ENCODE measurements around the gene ZBTB7C.

The ZBTB7C gene

GRCh38 chr18:48166336-48166875 lies 242.8 kb downstream of the ZBTB7C start:
- TF ChIP-seq REST (IDR thresholded peaks at IDR 0.05; ENCODE audit: insufficient read depth in 1 of 2, low read depth in 2 of 2, low read length in 2 of 2) = 0 out of 4 replicates have a peak, but pooled peaks of 1 of the 2 experiments have one; percentile 15
- TF ChIP-seq SIN3A (IDR thresholded peaks at IDR 0.05; ENCODE audit: borderline replicate concordance, insufficient read depth, low read length) = no peak

- TF ChIP-seq SIN3A (IDR thresholded peaks at IDR 0.05; ENCODE audit: borderline replicate concordance, insufficient read depth, low read length) (no peak), TAF1 (IDR thresholded peaks at IDR 0.05; ENCODE audit: borderline replicate concordance, insufficient read depth, low read length) (no peak), FOXP2 (optimal IDR thresholded peaks at IDR 0.05; ENCODE audit: borderline replicate concordance, extremely low read depth, extremely low read length, insufficient read depth) (no peak), POLR2AphosphoS5 (IDR thresholded peaks at IDR 0.05; ENCODE audit: low read depth, low read length) (no peak), REST (IDR thresholded peaks at IDR 0.05; ENCODE audit: insufficient read depth in 1 of 2, low read depth in 2 of 2, low read length in 2 of 2) (no peak)
Measured at GRCh38 chr18:48165111-48165866, 243.9 kb downstream of the ZBTB7C start.

- TF ChIP-seq SIN3A (IDR thresholded peaks at IDR 0.05; ENCODE audit: borderline replicate concordance, insufficient read depth, low read length) (no peak), POLR2AphosphoS5 (IDR thresholded peaks at IDR 0.05; ENCODE audit: low read depth, low read length) (no peak), TAF1 (IDR thresholded peaks at IDR 0.05; ENCODE audit: borderline replicate concordance, insufficient read depth, low read length) (no peak), FOXP2 (optimal IDR thresholded peaks at IDR 0.05; ENCODE audit: borderline replicate concordance, extremely low read depth, extremely low read length, insufficient read depth) (no peak), REST (IDR thresholded peaks at IDR 0.05; ENCODE audit: insufficient read depth in 1 of 2, low read depth in 2 of 2, low read length in 2 of 2) (no peak)
Measured at GRCh38 chr18:48164701-48165100, 244.5 kb downstream of the ZBTB7C start.

GRCh38 chr18:48164116-48164515 lies 245.1 kb downstream of the ZBTB7C start:
- TF ChIP-seq SIN3A (IDR thresholded peaks at IDR 0.05; ENCODE audit: borderline replicate concordance, insufficient read depth, low read length) (no peak), REST (IDR thresholded peaks at IDR 0.05; ENCODE audit: insufficient read depth in 1 of 2, low read depth in 2 of 2, low read length in 2 of 2) (no peak), TAF1 (IDR thresholded peaks at IDR 0.05; ENCODE audit: borderline replicate concordance, insufficient read depth, low read length) (no peak), POLR2AphosphoS5 (IDR thresholded peaks at IDR 0.05; ENCODE audit: low read depth, low read length) (no peak)
